Measurements from ENCODE around the gene C2CD4C.
"Not testable (repeated sequence)": the region's sequence is repeated elsewhere in the genome, so short reads cannot be mapped to it uniquely, and the experiment has no call there.

Gene C2CD4C

GRCh38 chr19:408902-409515 is at the start of gene C2CD4C:
C2CD4C (minus strand) TSS chr19:409147; CDS start chr19:408361, 786 bp downstream.
- no peak for DNase-seq (ENCODE audit: low read depth)

- DNase-seq (ENCODE audit: low read depth): no peak
Measured at GRCh38 chr19:458091-459042, 49.4 kb upstream of the C2CD4C start.

- no peak for DNase-seq (ENCODE audit: low read depth)
Measured at GRCh38 chr19:457636-458035, 48.7 kb upstream of the C2CD4C start.

- no peak for DNase-seq (ENCODE audit: low read depth)
Measured at GRCh38 chr19:456547-457110, 47.7 kb upstream of the C2CD4C start.

GRCh38 chr19:455851-456546 is 47.1 kb upstream of the C2CD4C start:
- no peak for DNase-seq (ENCODE audit: low read depth)

- DNase-seq (ENCODE audit: low read depth): no peak
Measured at GRCh38 chr19:455031-455705, 46.2 kb upstream of the C2CD4C start.

- DNase-seq (ENCODE audit: low read depth): no peak
Measured at GRCh38 chr19:453606-454005, 44.7 kb upstream of the C2CD4C start.

- DNase-seq (ENCODE audit: low read depth): no peak
Measured at GRCh38 chr19:452829-453228, 43.9 kb upstream of the C2CD4C start.

- not testable (repeated sequence) for DNase-seq (ENCODE audit: low read depth)
Measured at GRCh38 chr19:450912-451481, 42.0 kb upstream of the C2CD4C start.

GRCh38 chr19:449916-450315 is 41.0 kb upstream of the C2CD4C start:
- no peak for DNase-seq (ENCODE audit: low read depth)

- DNase-seq (ENCODE audit: low read depth): no peak
Measured at GRCh38 chr19:447816-448560, 39.0 kb upstream of the C2CD4C start.

GRCh38 chr19:447064-447426 is 38.1 kb upstream of the C2CD4C start:
- no peak for DNase-seq (ENCODE audit: low read depth)

- DNase-seq (ENCODE audit: low read depth): no peak
Measured at GRCh38 chr19:444677-445210, 35.8 kb upstream of the C2CD4C start.

- DNase-seq (ENCODE audit: low read depth): no peak
Measured at GRCh38 chr19:443005-443404, 34.1 kb upstream of the C2CD4C start.

- no peak for DNase-seq (ENCODE audit: low read depth)
Measured at GRCh38 chr19:442085-442484, 33.1 kb upstream of the C2CD4C start.

- DNase-seq (ENCODE audit: low read depth): no peak
Measured at GRCh38 chr19:441213-441836, 32.4 kb upstream of the C2CD4C start.

GRCh38 chr19:440391-441212 is 31.7 kb upstream of the C2CD4C start:
- no peak for DNase-seq (ENCODE audit: low read depth)

- no peak for DNase-seq (ENCODE audit: low read depth)
Measured at GRCh38 chr19:439167-439900, 30.4 kb upstream of the C2CD4C start.
